K562 (cell line): Measurements from ENCODE around the gene TIMM10. TPM values are rescaled to one million over a fixed set of nuclear protein-coding genes. Genes with fewer than 3 reads are reported as not detected.

Experiments used
- ATF2 ChIP-seq: sonication (generic); formaldehyde crosslinking; IDR thresholded peaks from 2 replicates; pipeline ENCODE4 v1.8.1; 2022; ENCODE audit warnings: missing genetic modification reagents
- BCOR ChIP-seq: fragments of 450-650 bp; IDR thresholded peaks from 2 replicates; pipeline ENCODE4 v1.6.1; 2016
- BRD9 ChIP-seq: fragments of 450-650 bp; IDR thresholded peaks from 2 replicates; pipeline ENCODE4 v1.6.1; 2018; ENCODE audit warnings: low read depth; ENCODE audit not compliant: partially characterized antibody
- CTCF ChIP-seq, 3 experiments: IDR thresholded peaks in 2 of 3; conservative IDR thresholded peaks in 1 of 3; 2 replicates each; pipeline ENCODE4 v1.5.1; 2011 to 2012; ENCODE audit warnings: low read length in 3 of 3, mild to moderate bottlenecking in 3 of 3, control low read depth in 2 of 3, improper control_type of control experiment in 1 of 3, inconsistent platforms in 1 of 3, low read depth in 1 of 3, mixed read lengths in 1 of 3, moderate library complexity in 1 of 3; ENCODE audit not compliant: insufficient read depth in 2 of 3
- DNMT1 ChIP-seq: fragments of 450-650 bp; IDR thresholded peaks from 2 replicates; pipeline ENCODE4 v1.6.1; 2016; ENCODE audit warnings: antibody characterized with exemption, mild to moderate bottlenecking
- ELF4 ChIP-seq: fragments of 450-650 bp; formaldehyde crosslinking; IDR thresholded peaks from 2 replicates; pipeline ENCODE4 v1.4.0; 2022; ENCODE audit warnings: missing genetic modification characterization
- FOXP1 ChIP-seq: sonication (generic); formaldehyde crosslinking; IDR thresholded peaks from 2 replicates; pipeline ENCODE4 v1.8.0; 2022; ENCODE audit warnings: mild to moderate bottlenecking, missing genetic modification reagents
- HDAC3 ChIP-seq: fragments of 450-650 bp; IDR thresholded peaks from 2 replicates; pipeline ENCODE4 v1.6.1; 2018; ENCODE audit warnings: borderline replicate concordance, mild to moderate bottlenecking, moderate library complexity; ENCODE audit not compliant: partially characterized antibody
- JUND ChIP-seq, 2 experiments: IDR thresholded peaks; 2 replicates in 1 of 2; 3 replicates in 1 of 2; pipeline ENCODE4 v1.6.1; 2011; ENCODE audit warnings: borderline replicate concordance in 2 of 2, low read depth in 2 of 2, low read length in 2 of 2, improper control_type of control experiment in 1 of 2, missing biosample characterization in 1 of 2, missing genetic modification characterization in 1 of 2, missing genetic modification reagents in 1 of 2
- KHSRP ChIP-seq: fragments of 450-650 bp; IDR thresholded peaks from 2 replicates; pipeline ENCODE4 v1.6.1; 2017
- NONO ChIP-seq, 2 experiments: fragments of 200-400 bp in 1 of 2; fragments of 450-650 bp in 1 of 2; formaldehyde crosslinking in 1 of 2; IDR thresholded peaks; 2 replicates each; pipeline ENCODE4 v1.6.1; 2017; ENCODE audit warnings: low read depth in 2 of 2, mild to moderate bottlenecking in 2 of 2, moderate library complexity in 2 of 2, low read length in 1 of 2
- POLR2G ChIP-seq: fragments of 200-400 bp; formaldehyde crosslinking; IDR thresholded peaks from 2 replicates; pipeline ENCODE4 v1.6.1; 2017; ENCODE audit warnings: low read depth, mild to moderate bottlenecking, antibody characterized with exemption, low read length, moderate library complexity
- TEAD4 ChIP-seq, 2 experiments: sonication (generic) in 1 of 2; formaldehyde crosslinking in 1 of 2; IDR thresholded peaks; 2 replicates each; pipeline versions ENCODE4 v1.6.1 to v1.8.0; 2012 to 2022; ENCODE audit warnings: borderline replicate concordance in 1 of 2, inconsistent platforms in 1 of 2, low read length in 1 of 2, mild to moderate bottlenecking in 1 of 2, missing genetic modification reagents in 1 of 2
- TFAM ChIP-seq: fragments of 250-450 bp; sonication (Bioruptor Pico); conservative IDR thresholded peaks from 2 replicates; pipeline ENCODE4 v1.5.0; 2021; ENCODE audit warnings: mild to moderate bottlenecking, moderate library complexity
- ZBTB1 ChIP-seq: sonication (generic); formaldehyde crosslinking; IDR thresholded peaks from 2 replicates; pipeline ENCODE4 v1.8.1; 2023; ENCODE audit warnings: missing genetic modification reagents, low read depth, mild to moderate bottlenecking, borderline replicate concordance
- ZC3H4 ChIP-seq: sonication (generic); formaldehyde crosslinking; IDR thresholded peaks from 2 replicates; pipeline ENCODE4 v1.9.0; 2021; ENCODE audit warnings: missing genetic modification reagents, borderline replicate concordance
- ZNF134 ChIP-seq: fragments of 250-450 bp; sonication (Bioruptor Pico); conservative IDR thresholded peaks from 2 replicates; pipeline ENCODE4 v1.4.0; 2020
- ZNF518B ChIP-seq: fragments of 250-450 bp; sonication (Bioruptor Pico); IDR thresholded peaks from 2 replicates; pipeline ENCODE4 v1.5.0; 2021; ENCODE audit warnings: mild to moderate bottlenecking, moderate library complexity
- ZNF583 ChIP-seq: fragments of 250-450 bp; sonication (Bioruptor Pico); IDR thresholded peaks from 2 replicates; pipeline ENCODE4 v1.4.0; 2020
- polyA plus RNA-seq, 8 experiments: library from polyadenylated mRNA; depleted of rRNA in 4 of 8; stranded (reverse) in 5 of 8; unstranded in 3 of 8; fragments of >200 nt; fragmentation: Nextera tagmentation in 2 of 8; fragmentation: Illumina TruSeq in 1 of 8; extraction: Ambion mirVana in 2 of 8; extraction: Trizol in 1 of 8; gene quantifications; 2 replicates each; pipeline versions ENCODE4 v1.2.1 to v1.2.3, GENCODE V29; 2011 to 2014; ENCODE audit warnings: inconsistent platforms in 1 of 8, missing spikeins in 1 of 8
- total RNA-seq, 7 experiments: library from RNA; depleted of rRNA in 6 of 7; stranded (reverse); fragments of >200 nt in 6 of 7; fragmentation: Illumina TruSeq in 2 of 7; extraction: Trizol in 2 of 7; gene quantifications; 2 replicates each; pipeline versions ENCODE4 v1.2.1 to v1.2.3, GENCODE V29; 2011 to 2021; ENCODE audit warnings: low replicate concordance in 1 of 7
- TF ChIP-seq, protein P1 (sequence below), 2 experiments: fragments of 250-450 bp in 1 of 2; fragments of 450-650 bp in 1 of 2; sonication (Bioruptor Pico) in 1 of 2; IDR thresholded peaks; 2 replicates each; pipeline versions ENCODE4 v1.6.1 to v1.8.0; 2016 to 2021; ENCODE audit warnings: mild to moderate bottlenecking in 2 of 2, moderate library complexity in 2 of 2, missing compliant biosample characterization in 1 of 2, missing genetic modification characterization in 1 of 2

TIMM10 gene
- total and polyA plus RNA-seq, 9 of the 15 experiments (the other 6 are each of a cell fraction or from before 2014, with no cell fraction given), result 109 to 553 (median 172) TPM

DNA sequence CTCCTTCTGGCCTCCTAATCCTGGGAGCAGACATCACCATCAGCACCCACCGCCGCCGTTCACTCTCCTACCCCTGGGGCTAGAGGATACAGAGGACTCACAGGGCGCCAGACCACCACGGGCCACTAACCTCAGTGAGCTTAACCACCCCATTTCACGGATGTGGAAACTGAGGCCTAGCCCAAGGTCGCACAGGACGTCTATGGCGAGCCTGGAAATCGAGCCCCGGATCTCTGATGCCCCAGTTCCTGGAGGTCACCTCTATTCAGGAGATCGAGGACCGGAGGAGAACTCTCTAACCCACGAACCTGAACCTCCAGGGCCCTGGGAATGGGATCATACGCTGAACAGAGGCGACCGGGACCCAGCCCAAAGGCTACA is 349 bp downstream of the TIMM10 start (continued):
- 0 out of 4 replicates have a peak, but pooled peaks of 1 of the 2 experiments have one; percentile 33 for TF ChIP-seq NONO (IDR thresholded peaks at IDR 0.05; ENCODE audit: low read depth in 2 of 2, low read length in 1 of 2)
- no peak for TF ChIP-seq DNMT1
- TF ChIP-seq, protein P1, sequence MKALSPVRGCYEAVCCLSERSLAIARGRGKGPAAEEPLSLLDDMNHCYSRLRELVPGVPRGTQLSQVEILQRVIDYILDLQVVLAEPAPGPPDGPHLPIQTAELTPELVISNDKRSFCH (CRISPR knock-in tag; IDR thresholded peaks at IDR 0.05), result no peak
- TF ChIP-seq, protein P1 (tag; IDR thresholded peaks at IDR 0.05), result peak; percentile 72
- TF ChIP-seq ZNF134, result no peak
- TF ChIP-seq TEAD4 (IDR thresholded peaks at IDR 0.05; ENCODE audit: low read length), result no peak
- TF ChIP-seq TEAD4 (CRISPR knock-in tag; IDR thresholded peaks at IDR 0.05; ENCODE audit: borderline replicate concordance), result no peak
- no peak for TF ChIP-seq ZNF518B
- no peak for TF ChIP-seq ZNF583
- TF ChIP-seq TFAM (CRISPR knock-in tag), result no peak
- TF ChIP-seq POLR2G, result no peak
- no peak for TF ChIP-seq JUND (IDR thresholded peaks at IDR 0.05; ENCODE audit: borderline replicate concordance, low read depth, low read length)
- no peak for TF ChIP-seq JUND (tag; IDR thresholded peaks at IDR 0.05; ENCODE audit: borderline replicate concordance, low read depth, low read length)
- TF ChIP-seq KHSRP, result 0 out of 2 replicates have a peak, but pooled peaks have one; percentile 23
- TF ChIP-seq FOXP1 (CRISPR knock-in tag), result no peak
- TF ChIP-seq ZC3H4 (CRISPR knock-in tag), result no peak
- TF ChIP-seq BCOR, result peak; percentile 99
- no peak for TF ChIP-seq ZBTB1
- TF ChIP-seq CTCF (IDR thresholded peaks at IDR 0.05 in 2 of 3, conservative IDR thresholded peaks at IDR 0.05 in 1 of 3; ENCODE audit: insufficient read depth in 2 of 3, low read depth in 1 of 3, low read length in 3 of 3), result no peak
- TF ChIP-seq ATF2 (CRISPR knock-in tag), result no peak
- TF ChIP-seq BRD9, result peak; percentile 54
- TF ChIP-seq HDAC3, result no peak
- TF ChIP-seq ELF4, result no peak
